HG03558 (cell line): ENCODE measurements around the gene CCL27.

Experiments
- ATAC-seq: cut with Tn5 transposase; IDR thresholded peaks from one replicate; pipeline ENCODE4 v1.9.1; 2021; ENCODE audit warnings: moderate number of reproducible peaks; ENCODE audit not compliant: unreplicated experiment; ENCODE audit errors: extremely low read depth

CCL27 gene

GRCh38 chr9:34662526-34663302, at the start of gene CCL27:
TSS of gene CCL27 (minus strand) at chr9:34662657. CDS start at chr9:34662633, 24 bp downstream.
- ATAC-seq, result no peak

- ATAC-seq, result no peak
Measured at GRCh38 chr9:34712140-34712539, 49.7 kb upstream of the CCL27 start.

- no peak for ATAC-seq
Measured at GRCh38 chr9:34710023-34710422, 47.6 kb upstream of the CCL27 start, which contains the start of gene CCL21. TSS of gene CCL21 (minus strand) at chr9:34710136. CDS start at chr9:34710066, 70 bp downstream.

GRCh38 chr9:34709196-34709978, 46.9 kb upstream of the CCL27 start:
- ATAC-seq, result no peak

GRCh38 chr9:34707130-34707529, 44.7 kb upstream of the CCL27 start:
- no peak for ATAC-seq

GRCh38 chr9:34701769-34702736, 39.6 kb upstream of the CCL27 start:
- ATAC-seq, result no peak

- no peak for ATAC-seq
Measured at GRCh38 chr9:34701023-34701768, 38.7 kb upstream of the CCL27 start.

- no peak for ATAC-seq
Measured at GRCh38 chr9:34694811-34695210, 32.4 kb upstream of the CCL27 start.

- no peak for ATAC-seq
Measured at GRCh38 chr9:34693560-34693959, 31.1 kb upstream of the CCL27 start.

GRCh38 chr9:34691936-34692315, 29.5 kb upstream of the CCL27 start:
- ATAC-seq, result no peak

- no peak for ATAC-seq
Measured at GRCh38 chr9:34690983-34691935, 28.8 kb upstream of the CCL27 start, which contains the start of gene CCL19. TSS of gene CCL19 (minus strand) at chr9:34691276. CDS start at chr9:34691139, 137 bp downstream.

GRCh38 chr9:34689512-34689911, 27.1 kb upstream of the CCL27 start:
- no peak for ATAC-seq

GRCh38 chr9:34689116-34689470, 26.6 kb upstream of the CCL27 start:
- no peak for ATAC-seq

- ATAC-seq, result no peak
Measured at GRCh38 chr9:34688329-34689115, 26.1 kb upstream of the CCL27 start.

- ATAC-seq, result no peak
Measured at GRCh38 chr9:34687276-34688030, 25.0 kb upstream of the CCL27 start.

GRCh38 chr9:34686732-34687131, 24.3 kb upstream of the CCL27 start:
- ATAC-seq, result no peak

- ATAC-seq, result no peak
Measured at GRCh38 chr9:34686231-34686630, 23.8 kb upstream of the CCL27 start.
